HG03064 (cell line): ENCODE data around the gene MPND.
A peak's percentile ranks its signal among the peaks of the same experiment; 100 is the strongest.

Experiments
- ATAC-seq: cut with Tn5 transposase; IDR thresholded peaks from one replicate; pipeline ENCODE4 v1.9.1; 2021; ENCODE audit warnings: low read depth; ENCODE audit not compliant: unreplicated experiment

Gene MPND

GRCh38 chr19:4363571-4364304 is 20.4 kb downstream of the MPND start:
- no peak for ATAC-seq

- no peak for ATAC-seq
Observed at GRCh38 chr19:4365341-4365740, 22.0 kb downstream of the MPND start.

- no peak for ATAC-seq
Observed at GRCh38 chr19:4365791-4366665, 22.7 kb downstream of the MPND start.

GRCh38 chr19:4366666-4367335 is 23.4 kb downstream of the MPND start:
- ATAC-seq, result no peak

GRCh38 chr19:4367336-4367723 is 24.0 kb downstream of the MPND start:
- no peak for ATAC-seq

- no peak for ATAC-seq
Observed at GRCh38 chr19:4367781-4368127, 24.4 kb downstream of the MPND start.

- no peak for ATAC-seq
Observed at GRCh38 chr19:4368128-4368820, 24.9 kb downstream of the MPND start.

- ATAC-seq, result peak; percentile 40
Observed at GRCh38 chr19:4369109-4369887, 25.9 kb downstream of the MPND start.

- peak; percentile 43 for ATAC-seq
Observed at GRCh38 chr19:4369888-4370260, 26.5 kb downstream of the MPND start.

- ATAC-seq, result no peak
Observed at GRCh38 chr19:4370418-4371041, 27.2 kb downstream of the MPND start.

GRCh38 chr19:4371247-4372164 is 28.1 kb downstream of the MPND start:
- no peak for ATAC-seq

GRCh38 chr19:4372165-4373012 is 29.0 kb downstream of the MPND start:
- ATAC-seq, result no peak

GRCh38 chr19:4373013-4373367 is 29.6 kb downstream of the MPND start:
- no peak for ATAC-seq

- no peak for ATAC-seq
Observed at GRCh38 chr19:4373601-4374497, 30.5 kb downstream of the MPND start.

GRCh38 chr19:4374498-4375163 is 31.3 kb downstream of the MPND start:
- ATAC-seq, result no peak
